Medulla oblongata (tissue), 1 donor: ENCODE data around the gene DNASE2B.
A peak's percentile ranks its signal among the peaks of the same experiment; 100 is the strongest.
"Not testable (repeated sequence)": the region's sequence is repeated elsewhere in the genome, so short reads cannot be mapped to it uniquely, and the experiment has no call there.

Experiments
- DNase-seq: peaks from one replicate; pipeline ENCODE4 v3.0.0-alpha.2; 2015; ENCODE audit errors: extremely low spot score

The DNASE2B gene

DNA sequence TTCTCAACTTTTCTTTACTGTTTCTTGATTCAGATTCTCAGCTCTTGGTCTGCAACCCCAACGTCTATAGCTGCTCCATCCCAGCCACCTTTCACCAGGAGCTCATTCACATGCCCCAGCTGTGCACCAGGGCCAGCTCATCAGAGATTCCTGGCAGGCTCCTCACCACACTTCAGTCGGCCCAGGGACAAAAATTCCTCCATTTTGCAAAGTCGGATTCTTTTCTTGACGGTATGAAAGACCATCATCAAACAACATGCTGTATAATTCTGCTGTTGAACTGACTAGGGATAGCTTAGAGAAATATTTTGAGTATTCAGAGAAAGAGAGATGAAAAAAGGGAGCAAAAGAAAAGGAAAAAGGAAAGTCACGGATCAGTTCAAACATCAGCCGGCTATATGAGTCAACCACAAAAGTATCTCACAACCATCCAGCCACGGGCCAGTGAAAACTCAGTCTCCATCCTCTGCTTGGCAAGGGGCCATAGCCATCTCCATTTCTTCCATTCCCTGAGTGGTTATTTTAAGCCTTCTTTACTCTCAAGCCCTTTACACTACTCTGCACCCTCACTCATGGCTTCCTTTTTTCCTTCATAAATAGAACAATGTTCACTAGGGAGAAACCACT, 14.1 kb downstream of the DNASE2B start:
- DNase-seq: no peak

DNA sequence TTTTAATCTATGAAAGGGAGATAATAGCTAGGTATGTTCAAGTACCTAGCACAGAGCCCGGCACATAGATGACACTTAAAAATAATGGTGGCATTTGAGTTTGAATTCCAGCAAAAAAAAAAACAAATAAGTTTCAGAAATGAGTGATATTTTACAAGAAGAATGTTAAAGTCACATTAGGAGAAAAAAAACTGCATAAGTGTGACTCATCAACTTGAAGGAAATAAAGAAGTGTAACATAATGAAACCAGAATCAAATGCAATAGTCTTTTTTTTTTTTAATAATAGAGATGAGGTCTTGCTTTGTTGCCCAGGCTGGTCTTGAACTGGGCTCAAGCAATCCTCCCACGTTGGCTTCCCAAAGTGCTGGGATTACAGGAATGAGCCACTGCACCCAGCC, 17.1 kb downstream of the DNASE2B start:
- no peak for DNase-seq

DNA sequence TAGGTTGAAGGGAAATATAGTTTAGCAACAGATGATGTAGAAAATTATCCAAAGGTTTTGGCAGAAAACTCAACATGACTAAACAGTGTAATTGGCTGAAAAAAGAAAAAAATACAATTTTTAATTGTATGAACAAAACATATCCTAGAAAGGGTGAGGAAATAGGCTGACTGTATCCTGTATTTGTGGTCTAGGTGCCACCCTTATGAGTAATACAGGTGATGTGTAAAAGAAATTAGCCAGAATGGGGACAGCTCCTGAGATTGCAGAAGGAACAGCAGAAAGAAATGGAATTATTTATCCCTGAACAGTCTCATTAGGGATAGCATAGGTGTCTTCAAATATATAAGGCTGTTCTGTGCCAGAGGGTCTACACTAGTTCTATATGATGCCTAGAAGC, 24.6 kb downstream of the DNASE2B start:
- DNase-seq: no peak

DNA sequence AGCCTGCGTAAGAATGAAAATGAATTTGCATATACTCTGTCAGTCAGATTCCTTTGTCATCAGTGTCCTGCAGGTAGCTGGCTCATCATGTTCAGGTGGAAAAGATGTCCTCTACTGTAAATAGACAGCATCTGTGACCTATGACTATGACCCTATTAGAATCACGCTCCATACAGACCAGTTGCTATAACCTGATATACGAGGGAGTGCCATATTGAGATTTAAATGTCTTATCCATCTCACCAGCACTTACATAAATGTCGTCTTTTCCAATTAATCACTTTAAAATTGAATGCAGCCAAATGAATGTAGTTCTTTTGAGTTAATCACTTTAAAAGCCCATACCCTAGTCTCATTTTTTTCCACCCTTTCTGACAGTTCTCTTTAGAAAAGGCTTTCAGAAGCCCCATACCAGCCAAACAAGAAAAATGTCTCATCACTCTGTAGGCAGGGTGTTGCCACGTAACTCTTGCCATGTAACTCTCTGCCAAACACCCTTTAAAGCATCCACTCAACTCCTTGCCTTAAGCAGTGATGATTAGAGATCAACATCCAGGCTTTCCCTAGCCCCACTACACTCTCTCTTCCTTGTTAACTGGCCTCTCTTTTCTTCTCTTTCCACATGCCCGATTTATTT, 26.3 kb downstream of the DNASE2B start:
- DNase-seq: no peak

DNA sequence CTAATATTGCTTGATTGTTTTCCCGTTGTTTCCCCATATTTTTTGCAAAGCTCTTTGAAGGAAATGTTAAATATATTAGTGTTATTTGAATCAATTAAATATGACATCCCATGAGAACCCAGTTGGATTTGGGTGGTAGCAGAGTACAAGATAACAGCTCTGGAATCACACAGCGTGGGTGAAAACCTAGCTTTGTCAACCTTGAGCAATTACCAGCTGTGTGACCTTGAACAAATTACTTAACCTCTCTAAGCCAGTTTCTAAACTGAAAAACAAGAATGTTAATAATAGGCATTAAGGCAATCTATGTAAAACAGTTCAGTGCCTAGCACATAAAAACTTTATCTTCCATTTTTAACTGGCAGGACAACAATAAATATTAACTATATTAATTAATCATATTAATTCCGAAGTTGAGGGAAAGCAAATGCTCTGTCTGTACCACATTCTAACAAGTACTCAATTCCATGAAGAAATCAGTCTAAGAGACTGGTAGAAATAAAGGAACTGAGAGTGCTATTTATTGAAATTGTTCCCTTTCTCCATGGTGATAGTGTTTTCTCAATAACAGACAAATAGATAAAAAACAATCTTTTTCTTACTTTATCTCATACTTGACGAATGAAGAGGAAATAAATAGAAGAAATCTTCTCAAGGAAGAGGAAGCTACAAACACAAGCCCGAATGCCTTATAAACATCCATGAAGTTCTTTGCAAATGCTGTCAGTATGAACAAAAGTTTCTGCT, 27.0 kb downstream of the DNASE2B start:
- peak; percentile 32 for DNase-seq

DNA sequence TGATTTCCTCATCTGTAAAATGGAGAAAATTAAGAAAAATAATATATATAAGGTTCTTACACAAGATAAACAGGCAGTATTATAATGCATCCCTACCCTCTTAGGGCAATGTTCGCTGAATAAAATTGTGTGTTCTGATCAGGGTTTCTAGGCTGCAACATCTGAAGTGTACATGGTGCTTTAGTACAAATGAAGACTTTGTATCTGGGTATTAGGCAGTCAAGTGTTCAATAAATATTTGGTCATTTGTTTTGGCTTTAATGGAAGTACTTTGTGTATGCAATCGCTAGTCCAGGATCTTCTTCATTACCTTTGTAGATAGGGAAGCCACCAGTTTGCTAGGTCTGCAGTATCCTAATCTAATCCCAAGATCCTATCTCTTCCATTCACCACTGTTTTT, 28.1 kb downstream of the DNASE2B start:
- no peak for DNase-seq

DNA sequence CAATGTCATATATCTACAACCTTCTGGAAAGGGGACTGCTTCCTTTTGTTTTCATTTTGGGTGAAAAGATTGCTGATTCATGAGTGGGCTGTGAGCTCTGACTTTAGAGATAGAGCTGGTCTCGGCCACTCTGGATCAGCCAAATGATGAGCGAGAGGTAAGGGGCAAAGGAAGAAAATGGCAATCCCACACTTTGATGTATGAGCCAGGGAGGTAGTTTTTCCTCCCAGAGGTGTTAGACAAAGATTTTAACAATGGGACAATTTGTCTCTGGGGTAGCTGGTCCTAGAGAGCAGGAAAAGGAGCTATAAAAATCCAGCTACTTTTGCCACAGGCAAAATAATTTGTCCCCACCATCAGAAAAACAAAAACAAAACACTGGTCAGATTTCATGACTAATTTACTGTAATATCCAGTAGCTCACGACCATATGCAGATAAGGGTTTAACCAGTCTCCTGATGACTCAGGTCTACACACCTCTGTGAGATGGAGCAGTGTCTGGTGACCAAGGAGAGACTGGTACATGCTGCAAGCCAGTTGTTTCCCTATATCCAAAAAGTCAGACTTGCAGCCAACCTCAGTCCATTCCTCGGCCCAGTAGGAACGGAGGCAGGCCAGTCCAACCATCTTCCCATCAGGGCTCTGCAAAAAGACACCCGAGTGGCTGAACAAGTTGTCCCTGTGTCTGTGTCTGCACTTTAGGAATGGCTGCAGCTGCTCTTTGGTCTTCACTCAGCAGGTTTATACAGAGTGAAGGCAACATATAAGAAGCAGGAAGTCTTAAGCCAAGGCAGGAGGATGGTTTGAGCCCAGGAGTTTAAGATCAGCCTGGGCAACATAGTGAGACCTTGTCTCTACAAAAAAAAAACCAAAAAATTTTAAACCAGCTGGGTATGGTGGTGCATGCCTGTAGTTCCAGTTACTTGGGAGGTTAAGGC, 29.2 kb downstream of the DNASE2B start:
- no peak for DNase-seq

DNA sequence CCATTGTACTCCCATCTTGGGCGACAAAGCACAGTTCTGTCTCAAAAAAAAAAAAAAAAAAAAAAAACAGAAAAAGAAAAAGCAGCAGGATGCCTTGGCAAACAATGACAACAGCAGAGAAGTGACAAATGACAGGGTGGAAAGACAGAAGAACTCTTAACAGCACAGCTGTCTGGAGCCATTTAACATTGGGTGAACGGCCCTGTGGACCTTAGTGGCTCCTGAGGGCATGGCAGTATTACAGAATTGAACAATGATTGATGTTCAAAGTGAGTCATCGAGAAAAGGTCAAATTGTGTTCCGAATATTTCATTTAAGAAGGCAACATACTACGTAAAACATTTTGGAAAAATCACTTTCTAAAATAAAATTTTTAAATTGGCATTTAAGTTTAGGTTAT, 30.0 kb downstream of the DNASE2B start:
- no peak for DNase-seq

DNA sequence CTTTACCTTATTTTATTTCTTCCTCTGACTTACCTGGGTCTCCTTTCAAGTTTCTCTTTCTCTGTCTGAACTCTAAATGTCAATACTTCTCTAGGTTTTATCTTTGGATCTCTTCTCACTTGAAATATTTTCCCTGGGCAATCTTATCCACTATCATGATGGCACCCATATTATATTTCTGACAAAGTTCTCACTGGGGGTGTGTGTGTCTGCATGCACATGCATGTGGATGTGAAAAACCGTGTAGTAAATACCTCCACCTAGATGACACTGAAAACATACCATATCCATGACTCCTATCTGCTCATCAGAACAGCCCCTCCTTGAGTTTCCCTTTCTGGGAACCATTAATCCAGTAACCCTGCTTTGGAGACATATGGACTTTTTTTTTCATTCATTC, 30.9 kb downstream of the DNASE2B start:
- DNase-seq: no peak

DNA sequence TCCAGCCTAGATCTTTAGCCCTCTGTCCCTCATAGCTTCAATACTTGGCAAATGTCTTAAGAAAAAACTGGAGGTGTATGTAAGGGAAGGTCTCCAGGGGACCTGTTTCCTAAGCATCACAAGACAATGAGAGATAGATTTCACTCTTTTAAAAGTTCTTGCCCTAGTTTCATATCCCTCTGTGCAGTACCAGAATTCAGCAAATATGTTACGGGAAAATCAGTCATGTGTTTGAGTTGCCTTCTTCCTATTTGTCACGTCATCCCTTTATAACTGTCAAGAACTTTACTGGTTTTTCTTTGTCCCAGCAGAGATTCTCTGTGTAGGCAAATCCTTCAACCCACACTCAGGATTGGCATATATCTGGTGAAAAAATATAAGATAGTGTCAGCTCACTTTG, 32.3 kb downstream of the DNASE2B start:
- peak; percentile 47 for DNase-seq

DNA sequence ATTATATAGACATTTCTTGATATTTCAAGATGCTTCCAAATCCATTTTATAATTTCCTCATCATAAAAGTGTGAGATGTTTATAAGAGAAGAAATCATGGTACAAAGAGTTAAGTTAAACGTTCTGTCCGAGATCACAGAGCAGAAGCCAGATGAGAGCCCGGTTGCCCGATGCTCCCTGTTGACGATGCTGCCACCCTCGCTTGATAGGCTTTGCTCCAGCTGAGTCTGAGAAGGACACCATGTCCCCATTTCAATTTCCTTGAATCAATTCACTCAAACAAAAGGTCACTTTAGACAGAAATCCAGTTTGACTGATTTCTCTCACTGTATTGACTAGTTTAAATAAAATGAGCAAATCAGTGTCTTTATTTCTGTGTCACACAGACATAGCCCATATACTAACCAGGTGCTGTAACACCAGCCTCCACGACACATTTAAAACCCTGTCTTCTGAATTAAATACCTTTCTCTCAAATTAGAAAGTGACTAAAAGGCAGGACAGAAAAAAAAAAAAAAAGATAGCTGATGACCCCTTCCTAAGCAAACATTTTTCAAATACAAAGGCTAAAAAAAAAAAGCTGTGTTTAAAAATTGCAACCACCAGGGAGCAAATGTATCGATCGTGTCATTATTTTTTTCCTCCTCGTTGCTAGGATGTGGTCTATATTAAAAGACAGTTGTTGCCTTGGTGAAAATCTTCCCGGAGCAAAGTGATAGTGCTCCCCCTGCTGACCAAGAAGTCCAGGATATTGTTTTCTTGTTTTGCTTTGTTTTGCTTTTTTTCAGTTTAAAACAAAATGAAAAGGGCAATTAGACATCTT, 35.2 kb downstream of the DNASE2B start:
- DNase-seq: peak; percentile 95

DNA sequence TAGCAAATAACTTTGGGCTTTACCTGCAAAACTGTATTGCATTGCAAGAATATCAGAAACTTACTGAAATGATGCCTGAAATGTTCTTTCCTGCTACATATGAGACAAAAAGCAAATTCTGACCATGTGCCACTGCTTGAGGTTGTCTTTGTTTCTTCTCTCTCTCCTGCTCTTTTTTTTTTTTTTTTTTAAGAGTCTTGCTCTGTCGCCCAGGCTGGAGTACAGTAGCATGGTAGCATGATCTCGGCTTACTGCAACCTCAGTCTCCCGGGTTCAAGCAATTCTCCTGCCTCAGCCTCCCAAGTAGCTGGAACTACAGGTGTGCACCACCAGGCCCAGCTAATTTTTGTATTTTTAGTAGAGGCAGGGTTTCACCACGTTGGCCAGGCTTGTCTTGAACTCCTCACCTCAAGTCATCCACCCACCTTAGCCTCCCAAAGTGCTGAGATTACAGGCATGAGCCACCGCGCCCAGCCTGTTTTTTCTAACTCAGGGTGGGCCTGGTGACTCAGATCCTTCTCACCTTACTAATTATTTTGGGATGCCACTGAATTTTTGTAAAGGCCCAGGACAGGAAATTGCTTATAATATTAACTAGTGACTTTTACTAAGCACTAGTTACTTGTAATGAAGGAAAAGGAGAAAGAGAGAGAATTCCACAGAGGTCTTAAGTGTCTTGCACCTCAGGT, 35.9 kb downstream of the DNASE2B start:
- no peak for DNase-seq

DNA sequence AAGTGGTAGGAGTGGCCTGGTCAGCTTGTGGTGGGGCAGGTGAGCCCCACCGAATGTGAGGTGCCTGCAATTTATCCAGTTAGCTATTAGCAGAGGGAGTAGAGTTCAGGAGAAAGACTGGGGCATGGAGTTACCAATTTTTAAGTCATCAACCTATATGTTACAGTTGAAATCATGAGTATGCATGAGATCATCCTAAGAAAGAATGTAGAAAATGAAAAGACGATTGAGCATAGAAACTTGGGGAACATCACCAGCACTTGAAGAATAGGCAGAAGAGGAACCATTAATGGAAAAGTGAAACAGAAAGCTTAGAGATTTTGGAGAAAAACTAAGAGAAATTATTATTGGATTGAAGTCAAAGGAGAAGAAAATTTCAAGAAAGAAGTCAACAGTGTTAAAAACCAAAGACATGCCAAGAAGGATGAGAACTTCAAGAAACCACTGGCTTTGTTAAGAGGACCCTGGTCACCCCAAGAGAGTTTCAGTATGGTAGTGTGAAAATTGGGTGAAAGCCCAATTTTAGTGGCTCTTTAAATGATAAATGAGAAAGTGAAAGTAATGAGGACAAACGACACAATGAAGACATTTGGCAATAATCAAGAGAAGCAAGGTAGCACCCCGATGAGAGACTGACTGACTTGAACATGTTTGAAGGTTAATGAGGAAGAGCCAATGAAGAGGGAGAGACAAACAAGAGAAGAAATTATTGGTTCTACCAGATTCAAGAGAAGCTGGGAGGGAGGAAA, 36.7 kb downstream of the DNASE2B start:
- no peak for DNase-seq

DNA sequence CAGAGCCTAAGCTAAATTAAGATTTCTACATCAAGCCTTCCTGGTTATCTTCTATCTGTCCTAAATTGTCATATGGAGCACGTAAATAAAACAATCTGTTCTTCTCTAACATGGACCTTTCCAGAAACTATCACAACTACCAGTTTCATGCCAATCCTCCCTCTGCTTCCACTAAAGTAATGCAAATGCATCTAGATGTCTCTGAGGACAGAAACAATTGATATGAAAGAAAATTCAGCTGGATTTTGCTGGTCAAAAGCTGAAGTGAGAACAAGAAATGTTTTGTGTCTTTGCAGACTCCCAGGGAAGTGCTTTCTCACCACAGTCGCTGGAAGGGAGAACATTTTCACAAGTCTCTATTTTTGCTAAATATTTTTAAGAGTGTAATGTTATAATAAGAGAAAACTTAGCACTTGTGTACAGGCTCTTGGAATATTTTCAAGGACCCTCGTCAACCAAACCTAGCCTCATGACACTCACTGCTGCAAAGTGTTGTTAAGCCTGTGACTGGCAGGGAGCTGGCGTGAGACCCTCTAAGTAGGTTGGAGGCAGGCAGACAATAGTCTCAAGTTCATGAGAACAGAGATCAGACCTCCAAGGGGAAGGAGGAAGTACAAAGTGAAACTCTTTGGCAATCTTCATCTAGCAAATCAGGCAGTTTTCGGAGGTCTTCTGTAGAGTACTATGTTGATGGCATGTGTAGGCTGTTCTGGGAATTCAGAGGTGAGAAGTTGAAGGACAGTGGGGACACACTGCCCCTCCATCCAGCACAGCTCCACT, 38.8 kb downstream of the DNASE2B start:
- DNase-seq: peak; percentile 63

DNA sequence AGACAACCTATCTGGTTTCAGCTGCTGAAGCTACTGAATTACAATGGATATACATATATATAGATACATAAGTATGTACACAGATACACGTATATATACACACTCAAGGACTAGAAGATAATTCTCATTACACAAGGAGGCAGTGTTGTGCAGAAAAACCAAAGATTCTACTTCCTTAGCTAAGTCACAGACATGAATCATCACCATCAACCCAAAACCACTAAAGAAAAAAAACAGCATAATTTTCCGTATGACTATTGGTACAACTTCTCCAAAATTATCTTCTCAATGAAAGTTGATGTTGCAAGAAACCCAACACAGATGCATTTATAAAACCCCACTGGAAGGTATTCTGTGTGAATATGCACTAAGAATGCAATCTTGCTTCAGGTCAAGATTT, 44.0 kb downstream of the DNASE2B start:
- DNase-seq: peak; percentile 74

DNA sequence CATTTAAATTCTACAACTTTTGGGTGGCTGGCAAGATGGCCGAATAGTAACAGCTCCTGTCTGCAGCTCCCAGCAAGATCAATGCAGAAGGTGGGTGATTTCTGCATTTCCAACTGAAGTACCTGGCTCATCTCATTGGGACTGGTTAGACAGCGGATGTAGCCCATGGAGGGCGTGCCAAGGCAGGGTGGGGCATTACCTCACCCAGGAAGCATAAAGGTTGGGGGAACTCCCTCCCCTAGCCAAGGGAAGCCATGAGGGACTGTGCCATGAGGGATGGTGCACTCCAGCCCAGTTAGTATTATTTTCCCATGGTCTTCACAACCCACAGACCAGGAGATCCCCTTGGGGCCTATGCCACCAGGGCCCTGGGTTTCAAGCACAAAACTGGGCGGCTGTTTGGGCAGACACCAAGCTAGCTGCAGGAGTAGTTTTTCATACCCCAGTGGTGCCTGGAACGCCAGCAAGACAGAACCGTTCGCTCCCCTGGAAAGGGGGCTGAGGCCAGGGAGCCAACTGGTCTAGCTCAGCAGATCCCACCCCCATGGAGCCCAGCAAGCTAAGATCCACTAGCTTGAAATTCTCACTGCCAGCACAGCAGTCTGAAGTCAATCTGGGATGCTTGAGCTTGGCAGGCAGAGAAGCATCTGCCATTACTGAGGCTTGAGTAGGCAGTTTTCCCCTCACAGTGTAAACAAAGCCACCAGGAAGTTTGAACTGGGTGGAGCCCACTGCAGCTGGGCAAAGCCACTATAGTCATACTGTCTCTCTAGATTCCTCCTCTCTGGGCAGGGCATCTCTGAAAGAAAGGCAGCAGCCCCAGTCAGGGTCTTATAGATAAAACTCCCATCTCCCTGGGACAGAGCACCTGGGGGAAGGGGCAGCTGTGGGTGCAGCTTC, 44.7 kb downstream of the DNASE2B start:
- DNase-seq: not testable (repeated sequence)

DNA sequence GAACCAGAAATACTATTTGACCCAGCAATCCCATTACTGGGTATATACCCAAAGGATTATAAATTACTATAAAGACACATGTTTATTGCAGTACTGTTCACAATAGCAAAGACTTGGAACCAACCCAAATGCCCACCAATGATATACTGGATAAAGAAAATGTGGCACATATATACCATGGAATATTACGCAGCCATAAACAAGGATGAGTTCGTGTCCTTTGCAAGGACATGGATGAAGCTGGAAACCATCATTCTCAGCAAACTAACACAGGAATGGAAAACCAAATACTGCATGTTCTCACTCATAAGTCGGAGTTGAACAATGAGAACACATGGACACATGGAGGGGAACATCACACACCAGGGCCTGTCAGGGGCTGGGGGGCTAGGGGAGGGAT, 50.4 kb downstream of the DNASE2B start:
- not testable (repeated sequence) for DNase-seq

DNA sequence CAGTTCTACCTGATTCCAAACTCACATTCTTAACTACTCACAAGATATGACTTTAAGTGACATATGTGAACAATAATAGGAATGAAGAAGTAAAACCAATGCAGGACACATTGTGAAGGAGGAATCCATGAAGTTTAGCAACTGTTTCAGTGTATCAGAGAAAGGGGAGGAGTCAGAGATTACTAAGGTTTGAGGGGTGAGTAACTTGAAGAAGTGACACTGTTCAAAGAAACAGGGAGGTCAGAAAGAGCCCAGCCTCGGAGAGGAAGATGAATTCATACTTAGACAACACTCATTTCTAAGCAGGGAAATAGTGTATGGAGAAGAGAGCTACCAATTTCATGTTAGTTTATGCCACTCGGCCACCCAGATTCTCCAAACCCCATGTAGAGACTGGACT, 52.6 kb downstream of the DNASE2B start:
- DNase-seq: no peak
